Neural progenitor cell (in vitro differentiated cells): ENCODE results near the gene CAPZB. TPM values are rescaled to one million over a fixed set of nuclear protein-coding genes. Genes with fewer than 3 reads are reported as not detected.

Experiments
- DNase-seq: peaks from one replicate; pipeline ENCODE4 v3.0.0-alpha.2; 2016; ENCODE audit warnings: low spot score
- H2AFZ ChIP-seq: fragments of 200-600 bp; sonication (generic); replicated peaks from 2 replicates; pipeline ENCODE4 v1.6.1; 2016; ENCODE audit warnings: antibody characterized with exemption
- H3F3A ChIP-seq: fragments of 200-600 bp; sonication (generic); 2 replicates; pipeline ENCODE4 v1.6.1; 2016; ENCODE audit warnings: antibody characterized with exemption, low read depth
- H3K27ac ChIP-seq: fragments of 200-600 bp; sonication (generic); 2 replicates; pipeline ENCODE4 v1.5.1; 2016; ENCODE audit warnings: mild to moderate bottlenecking
- H3K27me3 ChIP-seq: fragments of 200-600 bp; sonication (generic); 2 replicates; pipeline ENCODE4 v1.6.1; 2016; ENCODE audit warnings: mild to moderate bottlenecking, moderate library complexity
- H3K36me3 ChIP-seq: fragments of 200-600 bp; sonication (generic); 2 replicates; pipeline ENCODE4 v1.5.1; 2016
- H3K4me1 ChIP-seq: fragments of 200-600 bp; sonication (generic); 2 replicates; pipeline ENCODE4 v1.6.1; 2016; ENCODE audit warnings: mixed run types
- H3K4me2 ChIP-seq: fragments of 200-600 bp; sonication (generic); 2 replicates; pipeline ENCODE4 v1.6.1; 2016
- H3K4me3 ChIP-seq: fragments of 200-600 bp; sonication (generic); 2 replicates; pipeline ENCODE4 v1.5.1; 2016
- H3K79me2 ChIP-seq: fragments of 200-600 bp; sonication (generic); 2 replicates; pipeline ENCODE4 v1.6.1; 2016; ENCODE audit warnings: low read depth
- H3K9ac ChIP-seq: fragments of 200-600 bp; sonication (generic); 2 replicates; pipeline ENCODE4 v1.6.1; 2016
- H3K9me3 ChIP-seq: fragments of 200-600 bp; sonication (generic); 2 replicates; pipeline ENCODE4 v1.5.1; 2016; ENCODE audit warnings: low read depth
- H4K20me1 ChIP-seq: fragments of 200-600 bp; sonication (generic); 2 replicates; pipeline ENCODE4 v1.6.1; 2016; ENCODE audit warnings: low read depth
- H3K27ac Mint-ChIP-seq: 3 replicates; pipeline ENCODE4 v1.8.0; 2021; ENCODE audit warnings: mixed read lengths
- H3K27me3 Mint-ChIP-seq: 2 replicates; pipeline ENCODE4 v1.8.0; 2022; ENCODE audit warnings: low read depth, mild to moderate bottlenecking, inconsistent platforms, moderate library complexity, mixed read lengths; ENCODE audit not compliant: insufficient read depth
- H3K36me3 Mint-ChIP-seq: 3 replicates; pipeline ENCODE4 v1.8.0; 2021; ENCODE audit warnings: mixed read lengths
- H3K4me1 Mint-ChIP-seq: 3 replicates; pipeline ENCODE4 v1.8.0; 2021; ENCODE audit warnings: mixed read lengths
- H3K4me3 Mint-ChIP-seq: 3 replicates; pipeline ENCODE4 v1.8.0; 2021; ENCODE audit warnings: mild to moderate bottlenecking, moderate library complexity, mixed read lengths
- H3K9me3 Mint-ChIP-seq: 3 replicates; pipeline ENCODE4 v1.8.0; 2020; ENCODE audit warnings: mixed read lengths
- EZH2 ChIP-seq: fragments of 200-600 bp; sonication (generic); IDR thresholded peaks from 2 replicates; pipeline ENCODE4 v1.6.1; 2017; ENCODE audit warnings: antibody characterized with exemption, mild to moderate bottlenecking, moderate library complexity
- EZH2phosphoT487 ChIP-seq: fragments of 200-600 bp; sonication (generic); IDR thresholded peaks from 2 replicates; pipeline ENCODE4 v1.6.1; 2017; ENCODE audit warnings: antibody characterized with exemption
- total RNA-seq: library from RNA; depleted of rRNA; stranded (reverse); fragments of >200 nt; gene quantifications from 2 replicates; pipeline ENCODE4 v1.2.3, GENCODE V29; 2015; ENCODE audit warnings: low replicate concordance
- TF ChIP-seq, protein P1 (sequence below): fragments of 200-600 bp; sonication (generic); IDR thresholded peaks from 2 replicates; pipeline ENCODE4 v1.5.1; 2017; ENCODE audit warnings: antibody characterized with exemption, mild to moderate bottlenecking

Gene CAPZB
- total RNA-seq, 1 donor from 2014 or later: 134 TPM

DNA sequence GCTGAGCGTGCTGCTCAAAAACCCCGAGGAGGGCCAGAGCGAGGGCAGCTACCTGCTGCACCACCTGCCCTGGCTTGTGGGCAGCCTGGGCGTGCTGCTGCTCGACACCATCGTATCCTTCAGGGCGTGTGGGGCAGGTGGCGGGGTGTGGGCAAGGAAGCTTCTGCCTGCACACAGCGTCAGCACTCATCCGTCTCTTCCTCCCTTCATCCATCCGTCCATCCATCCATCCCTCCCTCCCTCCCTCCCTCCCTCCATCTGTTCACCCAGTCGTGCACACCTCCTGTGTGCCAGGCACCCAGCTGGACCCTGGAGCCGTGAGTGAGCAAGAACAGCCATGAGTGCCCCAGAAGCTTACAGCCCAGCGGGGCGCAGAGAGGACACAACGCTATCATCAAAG, 158.0 kb downstream of the CAPZB start:
- Histone ChIP-seq H2AFZ (no peak overlapping the region), H3K4me2 (no peak overlapping the region), H3K9me3 (no peaks in the 10 kb centered on the region), H3K9ac (no peak overlapping the region), H3F3A (no peaks in the 10 kb centered on the region), H3K27ac (no peak overlapping the region), H3K27me3 (no peaks in the 10 kb centered on the region), H4K20me1 (no peaks in the 10 kb centered on the region), H3K36me3 (no peaks in the 10 kb centered on the region), H3K79me2 (no peaks in the 10 kb centered on the region), H3K4me3 (no peak overlapping the region), H3K4me1 (no peaks in the 10 kb centered on the region)
- Mint-ChIP-seq H3K9me3 (no peaks in the 10 kb centered on the region), H3K4me3 (no peak overlapping the region), H3K27ac (no peak overlapping the region), H3K27me3 (no peaks in the 10 kb centered on the region), H3K36me3 (peaks cover 5% of the 10 kb centered on the region), H3K4me1 (no peaks in the 10 kb centered on the region)
- TF ChIP-seq EZH2phosphoT487 (no peak), EZH2 (no peak)
- TF ChIP-seq, protein P1, sequence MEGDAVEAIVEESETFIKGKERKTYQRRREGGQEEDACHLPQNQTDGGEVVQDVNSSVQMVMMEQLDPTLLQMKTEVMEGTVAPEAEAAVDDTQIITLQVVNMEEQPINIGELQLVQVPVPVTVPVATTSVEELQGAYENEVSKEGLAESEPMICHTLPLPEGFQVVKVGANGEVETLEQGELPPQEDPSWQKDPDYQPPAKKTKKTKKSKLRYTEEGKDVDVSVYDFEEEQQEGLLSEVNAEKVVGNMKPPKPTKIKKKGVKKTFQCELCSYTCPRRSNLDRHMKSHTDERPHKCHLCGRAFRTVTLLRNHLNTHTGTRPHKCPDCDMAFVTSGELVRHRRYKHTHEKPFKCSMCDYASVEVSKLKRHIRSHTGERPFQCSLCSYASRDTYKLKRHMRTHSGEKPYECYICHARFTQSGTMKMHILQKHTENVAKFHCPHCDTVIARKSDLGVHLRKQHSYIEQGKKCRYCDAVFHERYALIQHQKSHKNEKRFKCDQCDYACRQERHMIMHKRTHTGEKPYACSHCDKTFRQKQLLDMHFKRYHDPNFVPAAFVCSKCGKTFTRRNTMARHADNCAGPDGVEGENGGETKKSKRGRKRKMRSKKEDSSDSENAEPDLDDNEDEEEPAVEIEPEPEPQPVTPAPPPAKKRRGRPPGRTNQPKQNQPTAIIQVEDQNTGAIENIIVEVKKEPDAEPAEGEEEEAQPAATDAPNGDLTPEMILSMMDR: no peak
- DNase-seq: no peak

DNA sequence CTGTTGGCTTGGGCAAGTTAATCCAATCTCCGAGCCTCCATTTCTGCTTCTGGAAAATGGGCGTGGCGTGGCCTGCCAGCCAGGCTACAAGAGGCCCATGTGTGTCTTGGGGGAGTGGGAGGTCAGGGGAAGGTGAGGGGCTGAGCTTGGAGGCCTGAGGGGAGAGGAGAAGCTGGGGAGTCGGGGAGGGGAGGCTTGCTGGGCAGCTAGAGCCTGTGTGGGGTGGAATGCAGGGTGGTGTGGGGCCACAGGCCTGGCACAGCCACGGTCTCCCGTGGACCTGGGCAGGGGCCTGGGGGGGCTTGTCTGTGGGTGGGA, 158.6 kb downstream of the CAPZB start:
- Histone ChIP-seq H3F3A (no peaks in the 10 kb centered on the region), H3K4me3 (no peak overlapping the region), H3K27me3 (no peaks in the 10 kb centered on the region), H4K20me1 (no peaks in the 10 kb centered on the region), H3K36me3 (no peaks in the 10 kb centered on the region), H3K79me2 (no peaks in the 10 kb centered on the region), H3K27ac (no peak overlapping the region), H3K4me1 (no peaks in the 10 kb centered on the region), H2AFZ (no peak overlapping the region), H3K4me2 (no peak overlapping the region), H3K9me3 (no peaks in the 10 kb centered on the region), H3K9ac (no peak overlapping the region)
- no peak for DNase-seq
- TF ChIP-seq, protein P1: no peak
- TF ChIP-seq EZH2 (no peak), EZH2phosphoT487 (no peak)
- Mint-ChIP-seq H3K27ac (no peak overlapping the region), H3K4me3 (no peak overlapping the region), H3K27me3 (peaks cover 2% of the 10 kb centered on the region), H3K4me1 (no peaks in the 10 kb centered on the region), H3K9me3 (no peaks in the 10 kb centered on the region), H3K36me3 (peaks cover 5% of the 10 kb centered on the region)

DNA sequence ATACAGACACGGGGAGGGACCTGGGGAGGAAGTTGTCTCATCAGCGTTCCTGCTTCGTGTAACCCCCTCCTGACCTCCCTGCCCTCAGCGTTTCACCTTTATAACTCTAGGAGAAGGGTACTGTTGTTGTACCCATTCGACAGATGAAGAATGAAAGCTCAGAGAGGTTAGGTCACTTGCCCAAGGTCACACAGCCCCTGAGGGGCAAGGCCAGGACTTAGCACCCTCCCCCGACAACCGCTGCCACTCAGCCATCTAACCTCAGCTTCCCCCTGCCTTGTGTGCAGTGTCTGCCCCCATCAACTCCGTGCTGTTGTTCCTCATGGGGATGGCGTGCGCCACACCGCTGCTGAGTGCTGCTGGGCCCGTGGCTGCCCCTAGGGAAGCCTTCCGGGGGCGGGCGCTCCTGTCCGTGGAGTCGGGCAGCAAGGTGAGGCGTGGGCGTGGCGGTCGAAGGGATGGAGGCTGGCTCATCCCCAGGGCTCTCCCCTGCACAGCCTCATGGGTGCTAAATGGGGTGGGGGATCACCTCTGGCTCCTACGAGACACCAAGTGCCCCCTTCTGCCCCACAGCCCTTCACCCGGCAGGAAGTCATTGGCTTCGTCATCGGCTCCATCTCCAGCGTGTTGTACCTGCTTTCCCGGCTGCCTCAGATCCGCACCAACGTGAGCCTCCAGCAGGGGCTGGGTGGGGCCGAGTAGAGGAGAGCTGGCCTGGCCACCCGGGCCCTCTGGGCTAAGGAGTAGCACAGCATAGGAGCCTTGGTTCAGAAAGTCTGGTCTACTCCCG, 159.2 kb downstream of the CAPZB start:
- no peaks in the 10 kb centered on the region for H3K27me3 ChIP-seq
- H4K20me1 ChIP-seq: no peaks in the 10 kb centered on the region

DNA sequence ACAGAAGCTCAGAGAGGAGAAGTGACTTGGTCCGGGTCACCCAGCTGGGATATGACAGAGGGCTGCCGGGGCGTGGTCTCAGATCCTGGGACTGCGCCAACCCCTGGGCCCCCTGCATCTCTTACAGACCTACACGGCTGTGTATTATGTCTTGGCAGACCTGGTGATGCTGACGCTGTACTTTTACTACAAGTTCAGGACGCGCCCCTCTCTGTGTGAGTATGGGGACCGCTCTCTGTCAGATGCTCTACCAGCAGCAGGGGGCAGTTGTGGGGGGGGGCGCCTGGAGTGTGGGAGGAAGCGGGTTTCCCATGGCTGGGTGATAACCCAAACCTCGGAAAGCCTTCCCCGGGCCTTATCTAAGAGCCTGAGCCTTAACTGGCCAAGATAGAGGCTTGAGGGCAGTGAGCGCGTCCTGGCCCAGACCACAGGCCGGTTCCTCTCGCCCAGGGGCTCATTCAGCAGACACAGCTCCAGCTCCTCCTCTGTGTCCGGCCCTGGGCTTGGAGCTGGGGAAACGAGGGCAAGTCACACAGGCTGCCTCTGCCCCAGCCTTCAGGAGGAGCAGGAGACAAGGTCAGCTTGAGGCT, 159.9 kb downstream of the CAPZB start:
- DNase-seq: no peak
- Histone ChIP-seq H3K9me3 (no peaks in the 10 kb centered on the region), H3K9ac (no peak overlapping the region), H3K27me3 (no peaks in the 10 kb centered on the region), H3K79me2 (no peaks in the 10 kb centered on the region), H3F3A (no peaks in the 10 kb centered on the region), H2AFZ (no peak overlapping the region), H3K4me2 (no peak overlapping the region), H3K27ac (no peak overlapping the region), H3K36me3 (no peaks in the 10 kb centered on the region), H3K4me1 (no peaks in the 10 kb centered on the region), H4K20me1 (no peaks in the 10 kb centered on the region), H3K4me3 (no peak overlapping the region)
- Mint-ChIP-seq H3K36me3 (peaks cover 5% of the 10 kb centered on the region), H3K9me3 (no peaks in the 10 kb centered on the region), H3K27me3 (peaks cover 2% of the 10 kb centered on the region), H3K27ac (no peak overlapping the region), H3K4me1 (no peaks in the 10 kb centered on the region), H3K4me3 (no peak overlapping the region)
- TF ChIP-seq EZH2: no peak
- no peak for TF ChIP-seq EZH2phosphoT487
- TF ChIP-seq, protein P1: no peak

More for the DNA sequence above, 159.2 kb downstream of the CAPZB start:
- H3K9me3 Mint-ChIP-seq: no peaks in the 10 kb centered on the region
- no peak for DNase-seq
- H3K27me3 Mint-ChIP-seq: peaks cover 2% of the 10 kb centered on the region
- H3K27ac ChIP-seq: no peak overlapping the region
- TF ChIP-seq EZH2phosphoT487: no peak
- no peaks in the 10 kb centered on the region for H3K79me2 ChIP-seq
- no peak overlapping the region for H3K4me3 Mint-ChIP-seq
- peaks cover 5% of the 10 kb centered on the region for H3K36me3 Mint-ChIP-seq
- H3K9ac ChIP-seq: no peak overlapping the region
- H3K4me1 ChIP-seq: no peaks in the 10 kb centered on the region
- no peak overlapping the region for H3K4me2 ChIP-seq
- no peaks in the 10 kb centered on the region for H3K9me3 ChIP-seq
- no peaks in the 10 kb centered on the region for H3K36me3 ChIP-seq
- no peak overlapping the region for H2AFZ ChIP-seq
- no peaks in the 10 kb centered on the region for H3K4me1 Mint-ChIP-seq
- H3K4me3 ChIP-seq: no peak overlapping the region
- H3F3A ChIP-seq: no peaks in the 10 kb centered on the region
- H3K27ac Mint-ChIP-seq: no peak overlapping the region
